Measurements from ENCODE around the gene MACO1.

The MACO1 gene

GRCh38 chr1:25428475-25429166, 2.1 kb upstream of the MACO1 start:
- H3K79me2 ChIP-seq, result no peaks in the 10 kb centered on the region
- TF ChIP-seq CTCF (IDR thresholded peaks at IDR 0.05), result no peak
- no peaks in the 10 kb centered on the region for H3K9me3 ChIP-seq (ENCODE audit: control insufficient read depth, low read length)
- H3K4me3 ChIP-seq (ENCODE audit: low read depth, low read length), result no peak overlapping the region
- H3K9ac ChIP-seq, result no peak overlapping the region
- H3K27me3 ChIP-seq (ENCODE audit: control insufficient read depth, insufficient read depth, low read length), result no peaks in the 10 kb centered on the region
- no peaks in the 10 kb centered on the region for H3K4me1 ChIP-seq
- H3K4me2 ChIP-seq (ENCODE audit: low read length), result no peak overlapping the region
- no peaks in the 10 kb centered on the region for H3K36me3 ChIP-seq (ENCODE audit: control insufficient read depth, insufficient read depth, low read length)
- H2AFZ ChIP-seq, result no peak overlapping the region
- H3K27ac ChIP-seq, result no peak overlapping the region

- Histone ChIP-seq H3K9me3 (ENCODE audit: control insufficient read depth, low read length) (no peaks in the 10 kb centered on the region), H3K27me3 (ENCODE audit: control insufficient read depth, insufficient read depth, low read length) (no peaks in the 10 kb centered on the region), H3K4me2 (ENCODE audit: low read length) (peak overlapping the region; percentile 89), H3K36me3 (ENCODE audit: control insufficient read depth, insufficient read depth, low read length) (no peaks in the 10 kb centered on the region), H3K4me3 (ENCODE audit: low read depth, low read length) (peak overlapping the region; percentile 66), H3K79me2 (no peaks in the 10 kb centered on the region), H3K9ac (peak overlapping the region; percentile 53), H3K27ac (peak overlapping the region; percentile 72), H3K4me1 (peaks cover 3% of the 10 kb centered on the region), H2AFZ (peak overlapping the region; percentile 51)
- no peak for TF ChIP-seq CTCF (IDR thresholded peaks at IDR 0.05)
Observed at GRCh38 chr1:25430967-25431881, 527 bp downstream of the MACO1 start.

GRCh38 chr1:25431955-25432719, 1.4 kb downstream of the MACO1 start:
- Histone ChIP-seq H3K79me2 (no peaks in the 10 kb centered on the region), H3K27me3 (ENCODE audit: control insufficient read depth, insufficient read depth, low read length) (no peaks in the 10 kb centered on the region), H2AFZ (no peak overlapping the region), H3K4me1 (peaks cover 3% of the 10 kb centered on the region), H3K9me3 (ENCODE audit: control insufficient read depth, low read length) (no peaks in the 10 kb centered on the region), H3K4me3 (ENCODE audit: low read depth, low read length) (peak overlapping the region; percentile 65), H3K36me3 (ENCODE audit: control insufficient read depth, insufficient read depth, low read length) (no peaks in the 10 kb centered on the region), H3K27ac (no peak overlapping the region), H3K9ac (no peak overlapping the region), H3K4me2 (ENCODE audit: low read length) (peak overlapping the region; percentile 89)
- no peak for TF ChIP-seq CTCF (IDR thresholded peaks at IDR 0.05)

- H3K9ac ChIP-seq, result no peak overlapping the region
Observed at GRCh38 chr1:25432749-25433388, 2.2 kb downstream of the MACO1 start.

More at GRCh38 chr1:25432749-25433388, 2.2 kb downstream of the MACO1 start:
- peaks cover 3% of the 10 kb centered on the region for H3K4me1 ChIP-seq
- H3K4me3 ChIP-seq (ENCODE audit: low read depth, low read length), result peak overlapping the region; percentile 11
- TF ChIP-seq CTCF (IDR thresholded peaks at IDR 0.05), result no peak
- H3K9me3 ChIP-seq (ENCODE audit: control insufficient read depth, low read length), result no peaks in the 10 kb centered on the region
- H3K36me3 ChIP-seq (ENCODE audit: control insufficient read depth, insufficient read depth, low read length), result no peaks in the 10 kb centered on the region
- peaks cover 2% of the 10 kb centered on the region for H3K79me2 ChIP-seq
- no peak overlapping the region for H2AFZ ChIP-seq
- no peak overlapping the region for H3K27ac ChIP-seq
- H3K27me3 ChIP-seq (ENCODE audit: control insufficient read depth, insufficient read depth, low read length), result no peaks in the 10 kb centered on the region
- no peak overlapping the region for H3K4me2 ChIP-seq (ENCODE audit: low read length)

All from parathyroid adenoma (tissue), 2 donors.